SK-N-SH (cell line): Measurements from ENCODE around the gene KCNJ15. TPM values are rescaled to one million over a fixed set of nuclear protein-coding genes. Genes with fewer than 3 reads are reported as not detected.

Source experiments
- CTCF ChIA-PET: fragments of 300-600, 350-600 bp; formaldehyde crosslinking; extraction: SDS; loops from one replicate; lab custom pipeline; 2021; lab: Yijun Ruan, JAX
- POLR2A ChIA-PET: fragments of 350-600 bp; sonication (Branson Sonifier 250); formaldehyde crosslinking; extraction: SDS; loops from one replicate; lab custom pipeline; 2020; ENCODE audit warnings: antibody characterized with exemption, inconsistent platforms; lab: Yijun Ruan, JAX
- DNase-seq: peaks from one replicate; pipeline ENCODE4 v3.0.0; 2012
- H2AFZ ChIP-seq: fragments of 200-600 bp; sonication (generic); 2 replicates; pipeline ENCODE4 v1.8.1; 2016; ENCODE audit warnings: antibody characterized with exemption, mild to moderate bottlenecking, low read depth
- H3F3A ChIP-seq: fragments of 200-600 bp; sonication (generic); replicated peaks from 2 replicates; pipeline ENCODE3; 2016; ENCODE audit warnings: antibody characterized with exemption, mild to moderate bottlenecking; ENCODE audit not compliant: insufficient read depth
- H3K27ac ChIP-seq, 2 experiments: fragments of 200-500 bp in 1 of 2; fragments of 200-600 bp in 1 of 2; sonication (Bioruptor generic) in 1 of 2; sonication (generic), shearing (Covaris generic) in 1 of 2; 2 replicates each; pipeline versions ENCODE4 v1.5.1 to v1.6.1; 2014 to 2016; ENCODE audit warnings: low read depth in 2 of 2, inconsistent platforms in 1 of 2, low read length in 1 of 2, mild to moderate bottlenecking in 1 of 2, mixed read lengths in 1 of 2
- H3K27me3 ChIP-seq: fragments of 200-600 bp; sonication (generic), shearing (Covaris generic); 2 replicates; pipeline ENCODE4 v1.6.1; 2016; ENCODE audit warnings: mixed run types; ENCODE audit not compliant: insufficient read depth
- H3K36me3 ChIP-seq, 2 experiments: fragments of 200-500 bp in 1 of 2; fragments of 200-600 bp in 1 of 2; sonication (Bioruptor generic) in 1 of 2; sonication (generic) in 1 of 2; replicated peaks in 1 of 2; 2 replicates each; pipeline versions ENCODE3 to v1.5.1; 2014 to 2016; ENCODE audit warnings: low read length in 1 of 2, mild to moderate bottlenecking in 1 of 2; ENCODE audit not compliant: insufficient read depth in 2 of 2, control insufficient read depth in 1 of 2
- H3K4me1 ChIP-seq, 2 experiments: fragments of 200-500 bp in 1 of 2; fragments of 200-600 bp in 1 of 2; sonication (Bioruptor generic) in 1 of 2; sonication (generic), shearing (Covaris generic) in 1 of 2; 2 replicates each; pipeline versions ENCODE4 v1.5.1 to v1.6.1; 2014 to 2016; ENCODE audit warnings: low read depth in 1 of 2, low read length in 1 of 2, mixed run types in 1 of 2; ENCODE audit not compliant: insufficient read depth in 2 of 2, control insufficient read depth in 1 of 2
- H3K4me2 ChIP-seq: fragments of 200-600 bp; sonication (generic), shearing (Covaris generic); 2 replicates; pipeline ENCODE4 v1.6.1; 2017; ENCODE audit warnings: mixed run types
- H3K4me3 ChIP-seq, 2 experiments: fragments of 200-500 bp in 1 of 2; fragments of 200-600 bp in 1 of 2; sonication (Bioruptor generic) in 1 of 2; sonication (generic), shearing (Covaris generic) in 1 of 2; 2 replicates each; pipeline versions ENCODE4 v1.5.1 to v1.8.1; 2014 to 2016; ENCODE audit warnings: low read depth in 2 of 2, inconsistent platforms in 1 of 2, low read length in 1 of 2, mild to moderate bottlenecking in 1 of 2, mixed read lengths in 1 of 2, moderate library complexity in 1 of 2
- H3K79me2 ChIP-seq: fragments of 200-600 bp; sonication (generic); 2 replicates; pipeline ENCODE4 v1.8.1; 2017; ENCODE audit warnings: mild to moderate bottlenecking; ENCODE audit not compliant: insufficient read depth
- H3K9ac ChIP-seq: fragments of 200-600 bp; sonication (generic); 2 replicates; pipeline ENCODE4 v1.6.1; 2017; ENCODE audit warnings: mixed run types
- H3K9me2 ChIP-seq: fragments of 200-600 bp; sonication (generic); 2 replicates; pipeline ENCODE4 v1.6.1; 2017; ENCODE audit warnings: mixed run types
- H3K9me3 ChIP-seq: fragments of 200-600 bp; sonication (generic); 2 replicates; pipeline ENCODE4 v1.6.1; 2017; ENCODE audit warnings: mixed run types, mild to moderate bottlenecking, moderate library complexity
- H4K20me1 ChIP-seq: fragments of 200-600 bp; sonication (generic); 2 replicates; pipeline ENCODE4 v1.6.1; 2017; ENCODE audit warnings: mild to moderate bottlenecking, mixed run types; ENCODE audit not compliant: insufficient read depth
- ELF1 ChIP-seq: IDR thresholded peaks from 2 replicates; pipeline ENCODE4 v1.4.0; 2012
- GABPA ChIP-seq: IDR thresholded peaks from 2 replicates; pipeline ENCODE4 v1.4.0; 2012; ENCODE audit warnings: low read depth, mild to moderate bottlenecking
- GATA2 ChIP-seq: sonication (generic); formaldehyde crosslinking; IDR thresholded peaks from 2 replicates; pipeline ENCODE4 v1.5.0; 2020; ENCODE audit warnings: mild to moderate bottlenecking, missing genetic modification reagents
- NFIC ChIP-seq: IDR thresholded peaks from 2 replicates; pipeline ENCODE4 v1.4.0; 2012; ENCODE audit warnings: borderline replicate concordance
- RAD21 ChIP-seq: IDR thresholded peaks from 2 replicates; pipeline ENCODE4 v1.6.1; 2012; ENCODE audit warnings: mild to moderate bottlenecking, low read length
- TEAD4 ChIP-seq: IDR thresholded peaks from 2 replicates; pipeline ENCODE4 v1.4.0; 2012; ENCODE audit warnings: mild to moderate bottlenecking, borderline replicate concordance; ENCODE audit not compliant: insufficient read depth
- WGBS: methylation state at CpG from one replicate; pipeline ENCODE4 v1.1.6; 2017; ENCODE audit warnings: low lambda C conversion rate; 5-methylcytosine and 5-hydroxymethylcytosine counted together
- polyA plus RNA-seq, 3 experiments: library from polyadenylated mRNA; depleted of rRNA; stranded (reverse); fragments of >200 nt; gene quantifications; 2 replicates each; pipeline ENCODE4 v1.2.3, GENCODE V29; 2012
- TF ChIP-seq, protein P1 (sequence below): fragments of 150-350 bp; IDR thresholded peaks from 2 replicates; pipeline ENCODE4 v1.6.1; 2017; ENCODE audit warnings: antibody characterized with exemption, low read length, low read depth, borderline replicate concordance
- TF ChIP-seq, protein P2 (sequence below): IDR thresholded peaks from 2 replicates; pipeline ENCODE4 v1.4.0; 2012; ENCODE audit warnings: low read depth, borderline replicate concordance
- TF ChIP-seq, protein P3 (sequence below): IDR thresholded peaks from 2 replicates; pipeline ENCODE4 v1.4.0; 2012; ENCODE audit warnings: low read depth

The KCNJ15 gene
- polyA plus RNA-seq, 1 of the 3 experiments (the other 2 are of a cell fraction) = 0.03 TPM

DNA sequence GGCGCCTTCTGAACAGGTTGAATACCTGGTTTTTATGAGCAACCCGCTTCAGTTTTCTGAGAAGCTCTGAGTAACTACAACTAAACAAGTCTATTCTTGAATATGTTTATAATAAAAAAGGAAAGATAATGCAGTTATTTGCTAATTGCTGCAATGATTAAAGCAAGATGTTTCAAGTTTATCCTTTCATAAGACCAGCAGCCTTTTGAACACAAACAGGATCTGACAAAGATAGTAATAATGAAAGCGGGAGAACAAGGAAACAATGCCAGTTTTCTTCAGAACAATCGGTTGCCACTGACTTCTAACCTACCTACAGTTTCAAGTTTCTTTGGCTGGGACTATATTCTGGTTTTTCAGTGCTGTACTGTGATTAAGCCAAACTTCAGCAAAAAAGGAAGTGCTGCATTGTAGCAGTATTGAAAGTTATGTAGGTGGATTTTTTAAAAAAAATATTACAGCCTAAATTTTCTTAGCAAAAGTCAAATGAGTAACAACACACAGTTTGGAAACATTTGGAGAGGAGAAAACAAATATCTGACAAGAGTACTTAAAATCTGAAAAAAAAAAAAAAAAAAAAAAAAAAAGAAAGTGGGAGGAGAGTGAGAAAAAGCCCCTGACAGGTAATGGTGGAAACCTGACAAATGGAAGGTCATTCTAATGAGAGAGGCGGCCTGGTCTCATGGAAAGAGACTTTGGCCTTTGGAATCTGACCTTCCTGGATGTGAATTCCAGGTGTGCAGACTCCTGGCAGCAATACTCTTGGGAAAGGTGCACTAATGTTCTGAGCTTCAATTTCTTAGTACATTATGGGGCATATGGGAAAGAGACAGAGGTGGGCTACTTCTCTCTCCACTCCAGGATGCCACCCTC lies 11.4 kb downstream of the KCNJ15 start:
- Histone ChIP-seq H3F3A (peaks cover 15% of the 10 kb centered on the region), H4K20me1 (no peaks in the 10 kb centered on the region), H2AFZ (0 out of 2 replicates have a peak overlapping the region, but pooled peaks have one; percentile 21), H3K36me3 (no peaks in the 10 kb centered on the region), H3K27me3 (no peaks in the 10 kb centered on the region), H3K79me2 (no peaks in the 10 kb centered on the region), H3K4me3 (no peak overlapping the region), H3K27ac (peak overlapping the region in 1 of 2 experiments; percentile 45; a peak in 1 of 4 replicates), H3K4me2 (peak overlapping the region; percentile 32; the same call in 1 of the 2 replicates), H3K4me1 (no peaks in the 10 kb centered on the region), H3K9me3 (no peaks in the 10 kb centered on the region), H3K9me2 (no peaks in the 10 kb centered on the region), H3K9ac (no peak overlapping the region)
- 47% methylated on average over 5 of the region's 5 CpGs for WGBS
- no peak for DNase-seq
- TF ChIP-seq NFIC = no peak
- TF ChIP-seq, protein P1, sequence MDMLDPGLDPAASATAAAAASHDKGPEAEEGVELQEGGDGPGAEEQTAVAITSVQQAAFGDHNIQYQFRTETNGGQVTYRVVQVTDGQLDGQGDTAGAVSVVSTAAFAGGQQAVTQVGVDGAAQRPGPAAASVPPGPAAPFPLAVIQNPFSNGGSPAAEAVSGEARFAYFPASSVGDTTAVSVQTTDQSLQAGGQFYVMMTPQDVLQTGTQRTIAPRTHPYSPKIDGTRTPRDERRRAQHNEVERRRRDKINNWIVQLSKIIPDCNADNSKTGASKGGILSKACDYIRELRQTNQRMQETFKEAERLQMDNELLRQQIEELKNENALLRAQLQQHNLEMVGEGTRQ = no peak
- TF ChIP-seq, protein P2, sequence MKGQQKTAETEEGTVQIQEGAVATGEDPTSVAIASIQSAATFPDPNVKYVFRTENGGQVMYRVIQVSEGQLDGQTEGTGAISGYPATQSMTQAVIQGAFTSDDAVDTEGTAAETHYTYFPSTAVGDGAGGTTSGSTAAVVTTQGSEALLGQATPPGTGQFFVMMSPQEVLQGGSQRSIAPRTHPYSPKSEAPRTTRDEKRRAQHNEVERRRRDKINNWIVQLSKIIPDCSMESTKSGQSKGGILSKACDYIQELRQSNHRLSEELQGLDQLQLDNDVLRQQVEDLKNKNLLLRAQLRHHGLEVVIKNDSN = no peak
- TF ChIP-seq GATA2 (CRISPR knock-in tag) = no peak
- no peak for TF ChIP-seq TEAD4
- TF ChIP-seq, protein P3, sequence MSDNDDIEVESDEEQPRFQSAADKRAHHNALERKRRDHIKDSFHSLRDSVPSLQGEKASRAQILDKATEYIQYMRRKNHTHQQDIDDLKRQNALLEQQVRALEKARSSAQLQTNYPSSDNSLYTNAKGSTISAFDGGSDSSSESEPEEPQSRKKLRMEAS = no peak
- TF ChIP-seq ELF1 = no peak
- no peak for TF ChIP-seq RAD21
- ChIA-PET CTCF (no interaction called here), POLR2A (no interaction called here)

DNA sequence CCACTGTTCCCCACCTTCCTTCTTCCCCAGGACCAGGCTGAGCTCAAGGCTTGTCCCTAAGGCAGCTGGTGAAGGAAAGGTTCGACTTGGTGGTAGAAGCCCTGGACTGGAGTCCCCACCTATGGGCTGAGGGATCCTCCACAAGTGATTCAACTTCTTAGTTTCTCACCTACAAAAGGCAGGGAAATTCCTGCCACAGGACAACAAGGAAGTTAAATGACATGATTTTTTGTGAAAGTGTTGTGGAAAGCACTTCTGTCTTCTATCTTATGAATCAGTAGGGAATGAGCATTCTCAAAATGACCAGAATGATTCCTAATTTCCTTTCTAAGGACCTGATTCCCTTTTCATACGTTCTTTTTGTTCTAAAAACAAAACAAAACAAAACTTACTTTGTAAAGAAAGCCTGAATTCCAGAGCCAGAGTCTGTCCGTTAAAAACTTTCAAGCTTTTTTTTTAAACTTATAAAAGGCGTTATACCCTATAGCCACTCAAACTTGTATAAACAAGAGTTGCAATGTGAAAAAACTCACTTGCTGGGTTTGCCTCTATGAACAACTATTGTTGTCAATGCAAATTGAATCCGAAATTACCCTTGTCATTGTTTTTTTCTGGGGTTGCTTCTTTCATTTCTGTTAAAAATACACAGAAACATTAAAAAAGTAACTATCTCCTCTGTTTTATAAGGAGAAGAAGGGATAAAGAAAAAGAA lies 12.2 kb downstream of the KCNJ15 start:
- Histone ChIP-seq H3K4me1 (no peaks in the 10 kb centered on the region), H3K36me3 (no peaks in the 10 kb centered on the region), H3K9me2 (no peaks in the 10 kb centered on the region), H3K9ac (no peak overlapping the region), H3K79me2 (no peaks in the 10 kb centered on the region), H3K27me3 (no peaks in the 10 kb centered on the region), H3K9me3 (no peaks in the 10 kb centered on the region), H3K4me2 (no peak overlapping the region), H3K27ac (no peak overlapping the region), H4K20me1 (no peaks in the 10 kb centered on the region), H2AFZ (0 out of 2 replicates have a peak overlapping the region, but pooled peaks have one; percentile 13), H3K4me3 (no peak overlapping the region), H3F3A (peaks cover 15% of the 10 kb centered on the region)
- 59% methylated on average over 5 of the region's 5 CpGs for WGBS
- POLR2A ChIA-PET = no interaction called here
- CTCF ChIA-PET = no interaction called here
- TF ChIP-seq GABPA = no peak
- DNase-seq = no peak
